ENCODE results near the gene FXN.
"Not testable (repeated sequence)": the region's sequence is repeated elsewhere in the genome, so short reads cannot be mapped to it uniquely, and the experiment has no call there.

FXN gene

GRCh38 chr9:69035438-69036308 is at the start of gene FXN:
Gene FXN (plus strand): TSS chr9:69035752. CDS start chr9:69035783, 31 bp downstream.
- H3K4me1 ChIP-seq (ENCODE audit: insufficient read depth, low read length): peaks cover 7% of the 10 kb centered on the region; the same call in 1 of the 2 replicates
- H3K9ac ChIP-seq (ENCODE audit: low read depth, low read length): peak within 1 kb of the TSS; percentile 82
- no peak within 1 kb of the TSS for H3K27ac ChIP-seq (ENCODE audit: low read length)

GRCh38 chr9:68986949-68987348 is 48.6 kb upstream of the FXN start:
- H3K4me3 ChIP-seq (ENCODE audit: low read length); H3K9ac ChIP-seq (ENCODE audit: low read depth, low read length); H3K27ac ChIP-seq (ENCODE audit: low read length); H3K36me3 ChIP-seq (ENCODE audit: insufficient read depth, low read depth, low read length); H3K27me3 ChIP-seq (ENCODE audit: insufficient read depth, low read length); H3K9me3 ChIP-seq (ENCODE audit: insufficient read depth, low read depth, low read length); H3K4me1 ChIP-seq (ENCODE audit: insufficient read depth, low read length): not testable (repeated sequence)

More at GRCh38 chr9:69035438-69036308, at the start of gene FXN:
- no peaks in the 10 kb centered on the region for H3K27me3 ChIP-seq (ENCODE audit: insufficient read depth, low read length)
- no peaks in the 10 kb centered on the region for H3K9me3 ChIP-seq (ENCODE audit: insufficient read depth, low read depth, low read length)
- no peaks in the 10 kb centered on the region for H3K36me3 ChIP-seq (ENCODE audit: insufficient read depth, low read depth, low read length)
- H3K4me3 ChIP-seq (ENCODE audit: low read length): peak within 1 kb of the TSS; percentile 88

DNA sequence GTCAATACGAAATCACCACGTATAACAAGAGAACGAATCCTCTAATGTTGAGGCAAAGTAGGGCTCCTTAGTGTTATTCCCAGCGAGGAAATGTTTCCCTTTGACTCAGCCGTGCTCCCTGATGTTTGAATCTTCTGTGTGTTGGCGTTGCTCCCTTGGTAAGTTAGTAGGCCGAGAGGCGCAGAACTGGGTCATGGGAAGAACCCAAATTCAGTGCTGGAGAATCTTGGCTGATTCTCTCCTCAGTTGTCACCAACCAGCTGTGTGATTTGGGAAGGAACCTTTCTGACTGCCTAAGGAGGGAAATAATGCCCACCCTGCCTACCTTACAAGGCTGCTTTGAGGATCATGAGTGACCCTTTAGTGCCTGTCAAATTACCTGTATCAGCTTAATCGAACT is 44.1 kb upstream of the FXN start:
- H3K27ac ChIP-seq (ENCODE audit: low read length): no peak overlapping the region
- H3K27me3 ChIP-seq (ENCODE audit: insufficient read depth, low read length): no peaks in the 10 kb centered on the region
- no peaks in the 10 kb centered on the region for H3K4me1 ChIP-seq (ENCODE audit: insufficient read depth, low read length)

GRCh38 chr9:68995776-68996175 is 39.8 kb upstream of the FXN start:
- Histone ChIP-seq H3K9me3 (ENCODE audit: insufficient read depth, low read depth, low read length) (no peaks in the 10 kb centered on the region), H3K9ac (ENCODE audit: low read depth, low read length) (no peak overlapping the region), H3K27me3 (ENCODE audit: insufficient read depth, low read length) (no peaks in the 10 kb centered on the region), H3K4me1 (ENCODE audit: insufficient read depth, low read length) (peaks cover 13% of the 10 kb centered on the region; the same call in 1 of the 2 replicates), H3K36me3 (ENCODE audit: insufficient read depth, low read depth, low read length) (no peaks in the 10 kb centered on the region), H3K27ac (ENCODE audit: low read length) (no peak overlapping the region), H3K4me3 (ENCODE audit: low read length) (no peak overlapping the region)

More for the DNA sequence above, 44.1 kb upstream of the FXN start:
- H3K9me3 ChIP-seq (ENCODE audit: insufficient read depth, low read depth, low read length): no peaks in the 10 kb centered on the region
- H3K9ac ChIP-seq (ENCODE audit: low read depth, low read length): no peak overlapping the region
- H3K4me3 ChIP-seq (ENCODE audit: low read length): no peak overlapping the region
- H3K36me3 ChIP-seq (ENCODE audit: insufficient read depth, low read depth, low read length): no peaks in the 10 kb centered on the region

GRCh38 chr9:68996462-68996861 is 39.1 kb upstream of the FXN start:
- Histone ChIP-seq H3K36me3 (ENCODE audit: insufficient read depth, low read depth, low read length) (no peaks in the 10 kb centered on the region), H3K27ac (ENCODE audit: low read length) (no peak overlapping the region), H3K9ac (ENCODE audit: low read depth, low read length) (no peak overlapping the region), H3K27me3 (ENCODE audit: insufficient read depth, low read length) (no peaks in the 10 kb centered on the region), H3K4me3 (ENCODE audit: low read length) (no peak overlapping the region), H3K4me1 (ENCODE audit: insufficient read depth, low read length) (peaks cover 13% of the 10 kb centered on the region; the same call in 1 of the 2 replicates), H3K9me3 (ENCODE audit: insufficient read depth, low read depth, low read length) (no peaks in the 10 kb centered on the region)

DNA sequence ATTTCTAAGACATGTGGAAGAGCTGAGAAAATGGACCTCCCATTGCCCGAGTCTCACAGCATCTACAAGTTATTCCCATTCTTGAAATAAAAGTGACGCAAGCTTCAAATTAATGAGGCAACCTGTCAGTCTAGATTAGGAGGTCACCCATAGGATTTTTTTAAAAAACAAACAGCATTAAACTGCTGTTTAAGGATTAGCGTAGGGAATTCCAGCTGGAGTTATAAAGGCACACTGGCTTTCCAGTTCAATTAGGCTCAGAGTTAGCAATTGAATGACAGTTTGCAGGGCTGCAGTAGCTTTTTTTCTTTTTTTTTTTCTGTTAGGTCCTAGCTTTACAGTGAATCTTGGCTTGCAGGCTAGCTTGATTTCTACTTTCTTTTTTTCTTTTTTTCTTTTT is 37.9 kb upstream of the FXN start:
- H3K27me3 ChIP-seq (ENCODE audit: insufficient read depth, low read length): no peaks in the 10 kb centered on the region
- no peak overlapping the region for H3K9ac ChIP-seq (ENCODE audit: low read depth, low read length)
- no peak overlapping the region for H3K27ac ChIP-seq (ENCODE audit: low read length)
- no peak overlapping the region for H3K4me3 ChIP-seq (ENCODE audit: low read length)
- H3K36me3 ChIP-seq (ENCODE audit: insufficient read depth, low read depth, low read length): no peaks in the 10 kb centered on the region
- H3K4me1 ChIP-seq (ENCODE audit: insufficient read depth, low read length): peaks cover 13% of the 10 kb centered on the region; the same call in 1 of the 2 replicates
- H3K9me3 ChIP-seq (ENCODE audit: insufficient read depth, low read depth, low read length): no peaks in the 10 kb centered on the region

DNA sequence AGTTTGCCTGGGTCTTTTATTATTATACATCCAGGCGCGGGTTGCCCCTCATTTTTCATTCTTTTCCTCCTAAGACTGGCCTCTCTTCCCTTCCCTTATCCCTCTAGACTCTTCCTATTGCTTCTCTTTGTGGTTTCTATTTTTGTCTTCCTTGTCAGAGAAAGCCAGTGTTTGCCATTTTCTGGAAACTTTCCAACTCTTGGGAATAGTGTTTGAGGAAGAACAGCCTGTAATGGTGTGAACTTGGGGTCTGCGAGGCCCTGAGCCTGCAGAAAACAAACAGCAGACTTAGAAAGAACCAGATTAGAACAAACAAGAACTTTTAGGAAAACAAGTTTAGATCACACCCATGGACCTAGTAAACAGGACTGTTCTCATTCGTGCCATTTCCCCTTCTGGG is 37.2 kb upstream of the FXN start:
- Histone ChIP-seq H3K27me3 (ENCODE audit: insufficient read depth, low read length) (no peaks in the 10 kb centered on the region), H3K36me3 (ENCODE audit: insufficient read depth, low read depth, low read length) (no peaks in the 10 kb centered on the region)

GRCh38 chr9:68998812-68999211 is 36.7 kb upstream of the FXN start:
- H3K4me1 ChIP-seq (ENCODE audit: insufficient read depth, low read length): peaks cover 13% of the 10 kb centered on the region; the same call in 1 of the 2 replicates
- no peak overlapping the region for H3K27ac ChIP-seq (ENCODE audit: low read length)
- no peaks in the 10 kb centered on the region for H3K27me3 ChIP-seq (ENCODE audit: insufficient read depth, low read length)
- H3K9ac ChIP-seq (ENCODE audit: low read depth, low read length): peak overlapping the region; percentile 10; the same call in 1 of the 2 replicates
- no peak overlapping the region for H3K4me3 ChIP-seq (ENCODE audit: low read length)
- no peaks in the 10 kb centered on the region for H3K36me3 ChIP-seq (ENCODE audit: insufficient read depth, low read depth, low read length)
- no peaks in the 10 kb centered on the region for H3K9me3 ChIP-seq (ENCODE audit: insufficient read depth, low read depth, low read length)

More for the DNA sequence above, 37.2 kb upstream of the FXN start:
- H3K9me3 ChIP-seq (ENCODE audit: insufficient read depth, low read depth, low read length): no peaks in the 10 kb centered on the region
- H3K4me3 ChIP-seq (ENCODE audit: low read length): no peak overlapping the region
- H3K9ac ChIP-seq (ENCODE audit: low read depth, low read length): peak overlapping the region; percentile 10; the same call in 1 of the 2 replicates
- no peak overlapping the region for H3K27ac ChIP-seq (ENCODE audit: low read length)
- H3K4me1 ChIP-seq (ENCODE audit: insufficient read depth, low read length): peaks cover 13% of the 10 kb centered on the region; the same call in 1 of the 2 replicates

DNA sequence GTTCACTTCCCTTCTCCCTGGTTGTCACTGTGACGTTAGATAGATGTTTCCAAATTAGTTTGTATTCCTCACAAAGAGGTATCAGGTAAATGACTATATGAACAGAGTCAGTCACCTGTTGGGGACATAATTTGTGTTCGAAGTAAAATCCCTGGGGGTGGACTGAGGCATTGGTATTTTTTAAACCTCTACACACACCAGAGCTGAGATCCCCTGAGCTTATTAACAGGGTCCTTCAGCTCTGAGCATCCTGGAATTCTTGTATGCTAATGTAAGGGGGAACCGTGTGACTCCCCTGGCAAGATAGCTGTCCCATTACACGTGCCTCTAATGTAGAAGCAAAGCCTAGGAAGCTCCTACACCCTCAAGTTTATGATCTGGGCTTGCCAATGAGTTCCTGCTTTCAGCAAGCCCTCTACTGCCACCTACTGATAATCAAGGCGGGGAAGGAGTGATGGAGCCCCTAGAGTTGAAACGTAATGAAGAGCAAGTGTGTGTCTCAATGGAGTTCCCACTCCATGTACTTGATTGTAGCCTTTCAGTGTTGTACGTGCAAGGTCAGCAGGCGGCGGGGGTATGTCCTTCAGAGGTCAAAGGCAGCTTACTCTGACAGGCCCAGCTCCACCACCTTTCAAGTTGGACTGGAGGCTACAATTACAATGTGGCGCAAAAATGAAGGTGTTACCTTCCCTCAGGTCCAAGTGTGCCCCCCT is 36.0 kb upstream of the FXN start:
- Histone ChIP-seq H3K27ac (ENCODE audit: low read length) (no peak overlapping the region), H3K9ac (ENCODE audit: low read depth, low read length) (peak overlapping the region; percentile 10; the same call in 1 of the 2 replicates), H3K4me3 (ENCODE audit: low read length) (no peak overlapping the region), H3K9me3 (ENCODE audit: insufficient read depth, low read depth, low read length) (no peaks in the 10 kb centered on the region), H3K27me3 (ENCODE audit: insufficient read depth, low read length) (no peaks in the 10 kb centered on the region), H3K4me1 (ENCODE audit: insufficient read depth, low read length) (peaks cover 13% of the 10 kb centered on the region; the same call in 1 of the 2 replicates), H3K36me3 (ENCODE audit: insufficient read depth, low read depth, low read length) (no peaks in the 10 kb centered on the region)

GRCh38 chr9:69001921-69002320 is 33.6 kb upstream of the FXN start:
- Histone ChIP-seq H3K4me3 (ENCODE audit: low read length) (no peak overlapping the region), H3K9ac (ENCODE audit: low read depth, low read length) (no peak overlapping the region), H3K4me1 (ENCODE audit: insufficient read depth, low read length) (peaks cover 13% of the 10 kb centered on the region; the same call in 1 of the 2 replicates), H3K36me3 (ENCODE audit: insufficient read depth, low read depth, low read length) (no peaks in the 10 kb centered on the region), H3K27me3 (ENCODE audit: insufficient read depth, low read length) (no peaks in the 10 kb centered on the region), H3K9me3 (ENCODE audit: insufficient read depth, low read depth, low read length) (no peaks in the 10 kb centered on the region), H3K27ac (ENCODE audit: low read length) (no peak overlapping the region)

GRCh38 chr9:69003051-69003450 is 32.5 kb upstream of the FXN start:
- H3K36me3 ChIP-seq (ENCODE audit: insufficient read depth, low read depth, low read length): no peaks in the 10 kb centered on the region
- no peaks in the 10 kb centered on the region for H3K27me3 ChIP-seq (ENCODE audit: insufficient read depth, low read length)
- no peak overlapping the region for H3K9ac ChIP-seq (ENCODE audit: low read depth, low read length)
- H3K4me3 ChIP-seq (ENCODE audit: low read length): no peak overlapping the region
- no peak overlapping the region for H3K27ac ChIP-seq (ENCODE audit: low read length)
- H3K4me1 ChIP-seq (ENCODE audit: insufficient read depth, low read length): peaks cover 7% of the 10 kb centered on the region; the same call in 1 of the 2 replicates
- no peaks in the 10 kb centered on the region for H3K9me3 ChIP-seq (ENCODE audit: insufficient read depth, low read depth, low read length)
